ENCODE measurements around the gene MXRA8.
A peak's percentile ranks its signal among the peaks of the same experiment; 100 is the strongest.
"Not testable (repeated sequence)": the region's sequence is repeated elsewhere in the genome, so short reads cannot be mapped to it uniquely, and the experiment has no call there.

The MXRA8 gene

GRCh38 chr1:1393014-1393413 lies 34.7 kb upstream of the MXRA8 start:
- no peak for DNase-seq (ENCODE audit: low read depth in 2 of 2)

DNA sequence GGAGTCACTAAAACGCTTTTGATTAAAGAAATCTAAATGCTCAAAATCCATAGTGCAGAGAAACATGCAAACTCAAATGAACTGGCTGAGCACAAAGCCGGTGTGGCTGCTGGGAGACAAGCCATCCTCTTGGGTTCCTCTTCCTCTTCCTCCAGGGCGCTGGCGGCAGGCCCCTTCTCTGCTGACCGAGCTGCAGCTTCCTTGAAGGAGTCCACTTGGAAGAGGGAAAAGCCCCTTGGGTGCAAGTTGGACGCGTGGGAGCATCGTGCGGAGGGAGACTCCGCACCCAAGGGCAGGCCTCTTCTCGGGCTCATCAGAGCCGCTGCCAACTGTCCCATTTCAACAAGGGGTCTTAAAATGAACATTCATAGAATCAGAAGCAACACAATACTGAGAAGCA lies 32.9 kb upstream of the MXRA8 start:
- DNase-seq (ENCODE audit: low read depth in 2 of 2), result no peak

- DNase-seq (ENCODE audit: low read depth in 2 of 2), result no peak
These were observed 32.3 kb upstream of the MXRA8 start for GRCh38 chr1:1390675-1391074.

GRCh38 chr1:1388078-1388472 lies 29.7 kb upstream of the MXRA8 start:
- no peak for DNase-seq (ENCODE audit: low read depth in 2 of 2)

GRCh38 chr1:1387098-1388077 lies 29.0 kb upstream of the MXRA8 start:
- no peak for DNase-seq (ENCODE audit: low read depth in 2 of 2)

DNA sequence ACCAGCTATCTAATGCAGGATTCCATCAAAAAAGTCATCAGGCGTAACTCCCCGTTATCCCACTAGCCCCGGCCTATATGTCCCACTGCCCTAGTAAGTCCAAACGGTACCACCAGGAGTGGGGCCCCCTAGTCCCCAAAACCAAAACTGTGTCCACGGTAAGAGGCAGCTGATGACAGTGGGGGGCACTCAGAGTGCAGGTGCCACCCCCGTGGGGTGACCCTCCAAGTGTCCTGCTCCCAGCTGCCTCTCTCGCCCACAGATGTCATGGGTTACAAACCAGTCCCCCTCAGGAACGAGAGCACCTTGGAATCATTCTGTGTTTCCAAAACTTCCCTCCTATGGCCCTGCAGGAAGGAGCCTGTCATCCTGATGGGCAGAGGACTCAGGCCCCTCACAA lies 27.6 kb upstream of the MXRA8 start:
- DNase-seq (ENCODE audit: low read depth in 2 of 2), result no peak

DNA sequence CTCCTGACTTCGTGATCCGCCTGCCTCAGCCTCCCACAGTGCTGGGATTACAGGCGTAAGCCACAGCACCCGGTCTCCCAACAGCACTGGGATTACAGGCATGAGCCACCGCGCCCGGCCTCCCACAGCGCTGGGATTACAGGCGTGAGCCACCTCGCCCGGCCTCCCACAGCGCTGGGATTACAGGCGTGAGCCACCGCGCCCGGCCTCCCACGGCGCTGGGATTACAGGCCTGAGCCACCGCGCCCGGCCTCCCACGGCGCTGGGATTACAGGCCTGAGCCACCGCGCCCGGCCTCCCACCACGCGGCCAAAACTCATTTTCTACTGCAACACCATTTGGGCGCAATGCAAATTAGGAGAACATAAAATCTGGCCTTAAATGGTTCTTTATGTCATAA lies 27.0 kb upstream of the MXRA8 start:
- not testable (repeated sequence) for DNase-seq (ENCODE audit: low read depth in 2 of 2)

- DNase-seq (ENCODE audit: low read depth in 2 of 2), result no peak
These were observed 22.9 kb upstream of the MXRA8 start for GRCh38 chr1:1381294-1381693.

- DNase-seq (ENCODE audit: low read depth in 2 of 2), result no peak
These were observed 22.5 kb upstream of the MXRA8 start for GRCh38 chr1:1380860-1381259.

- DNase-seq (ENCODE audit: low read depth in 2 of 2), result no peak
These were observed 19.3 kb upstream of the MXRA8 start for GRCh38 chr1:1377540-1378205.

DNA sequence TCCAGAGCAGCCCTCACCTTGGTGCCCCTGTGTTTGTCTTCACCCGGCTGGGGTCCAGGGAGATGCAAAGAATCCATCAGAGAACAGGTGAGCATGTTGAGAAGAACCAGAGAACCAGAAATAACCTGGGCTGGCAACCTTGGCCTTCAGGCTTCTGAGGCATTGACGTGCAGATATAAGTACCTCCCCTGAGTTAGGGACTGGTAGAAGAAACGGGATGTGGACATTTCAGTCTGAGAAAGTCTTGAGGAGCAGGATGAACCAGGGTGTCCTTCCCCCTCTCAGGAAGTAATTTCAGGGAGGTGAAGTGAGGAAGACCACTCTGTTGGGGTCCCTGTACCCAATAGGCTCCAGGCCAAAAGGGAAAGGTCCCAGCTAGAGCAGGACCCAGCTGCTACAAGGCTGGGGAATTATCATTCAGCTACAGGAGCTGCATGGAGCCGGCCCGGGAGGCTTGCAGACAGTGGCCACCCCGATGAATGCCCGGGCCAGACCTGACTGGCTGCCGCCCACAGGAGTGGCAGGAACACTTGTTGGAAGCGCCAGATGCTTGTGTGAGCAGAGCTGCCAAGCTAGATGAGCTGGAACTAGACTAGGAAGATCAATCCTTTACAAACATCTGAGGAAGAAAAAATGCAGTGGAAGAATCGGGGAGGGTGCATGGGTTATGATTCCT lies 18.3 kb upstream of the MXRA8 start:
- DNase-seq (ENCODE audit: low read depth in 2 of 2), result no peak

GRCh38 chr1:1374929-1375662 lies 16.7 kb upstream of the MXRA8 start, which contains the start of gene AURKAIP1:
Gene AURKAIP1 (minus strand): TSS chr1:1375207. CDS start chr1:1374756, 451 bp downstream.
- peak; percentile 86 to 97 for DNase-seq (ENCODE audit: low read depth in 2 of 2)

DNA sequence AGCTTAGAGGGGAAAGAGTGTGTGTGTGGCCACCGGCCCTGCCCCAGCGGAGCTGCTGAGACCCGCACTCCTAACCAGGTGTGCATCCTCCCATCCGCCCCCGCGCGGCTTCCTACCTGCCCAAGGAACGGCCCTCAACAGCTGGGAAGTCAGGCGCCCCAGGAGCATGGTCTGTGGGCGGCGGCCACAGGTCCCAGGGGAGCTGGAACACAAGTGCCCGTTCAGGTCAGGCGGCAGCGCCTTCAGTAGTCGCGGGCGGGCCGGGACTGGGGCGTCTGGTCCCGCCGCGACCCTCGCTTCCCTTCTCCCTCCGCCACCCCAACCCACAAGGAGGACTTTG lies 16.2 kb upstream of the MXRA8 start:
- DNase-seq (ENCODE audit: low read depth in 2 of 2), result no peak

DNA sequence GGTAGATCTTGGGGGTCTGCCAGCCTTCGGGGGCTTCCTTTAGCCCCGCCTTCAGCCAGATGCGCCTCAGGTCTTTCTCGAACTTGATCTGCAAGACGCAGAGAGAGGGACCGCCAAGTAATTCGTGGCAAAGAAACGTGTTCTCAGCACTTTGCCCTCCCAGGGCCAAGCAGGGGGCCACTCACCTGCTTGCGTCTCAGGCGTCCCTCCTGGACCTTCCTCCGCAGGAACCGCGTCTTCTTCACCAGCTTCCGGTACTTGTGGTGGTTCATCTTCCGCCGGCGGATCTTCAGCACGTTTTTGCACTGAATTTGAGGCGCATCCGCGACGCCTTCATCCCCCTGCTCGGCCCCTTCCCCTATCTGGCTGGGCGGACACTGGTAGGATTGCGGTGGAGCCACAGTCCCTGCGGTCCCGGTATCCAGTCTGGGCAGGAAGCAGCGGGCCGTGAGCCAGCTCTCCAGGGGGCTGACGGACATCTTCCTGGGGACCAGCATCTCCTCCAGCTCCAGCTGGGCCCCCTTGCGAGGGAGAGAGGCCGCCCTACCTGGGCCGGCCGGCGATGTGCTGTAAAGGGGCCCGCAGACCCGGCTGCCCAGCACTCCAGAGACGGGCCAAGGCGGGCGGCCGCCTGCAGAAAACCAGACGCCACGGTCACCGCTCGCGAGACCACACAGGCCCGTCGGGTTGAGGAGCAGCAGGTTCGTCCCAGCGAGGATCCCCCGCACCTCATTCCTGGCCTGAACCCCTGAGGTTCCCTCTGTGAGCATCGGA lies 15.6 kb upstream of the MXRA8 start:
- no peak for DNase-seq (ENCODE audit: low read depth in 2 of 2)

GRCh38 chr1:1373051-1373814 lies 14.9 kb upstream of the MXRA8 start:
- DNase-seq (ENCODE audit: low read depth in 2 of 2), result no peak

- peak; percentile 71 to 85 for DNase-seq (ENCODE audit: low read depth in 2 of 2)
These were observed 13.7 kb upstream of the MXRA8 start for GRCh38 chr1:1371746-1372711.

DNA sequence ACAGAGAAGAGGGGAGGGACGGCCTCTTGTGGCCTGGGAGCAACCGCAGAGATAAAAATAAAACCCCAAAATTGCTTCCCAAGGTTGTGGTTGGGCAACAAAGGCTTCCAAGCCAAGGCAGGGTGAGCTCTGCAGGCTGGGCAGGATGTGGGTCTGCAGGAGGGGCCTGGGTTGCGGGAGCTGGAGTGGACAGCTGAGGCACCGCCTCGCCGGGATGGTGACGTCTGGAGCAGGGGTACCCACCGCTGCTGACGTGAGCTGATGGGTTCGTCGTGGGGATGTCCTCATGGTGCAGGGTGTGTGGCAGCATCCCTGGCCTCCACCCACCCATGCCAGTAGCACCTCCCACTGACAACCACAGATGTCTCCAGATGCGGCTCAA lies 13.0 kb upstream of the MXRA8 start:
- DNase-seq (ENCODE audit: low read depth in 2 of 2), result no peak

DNA sequence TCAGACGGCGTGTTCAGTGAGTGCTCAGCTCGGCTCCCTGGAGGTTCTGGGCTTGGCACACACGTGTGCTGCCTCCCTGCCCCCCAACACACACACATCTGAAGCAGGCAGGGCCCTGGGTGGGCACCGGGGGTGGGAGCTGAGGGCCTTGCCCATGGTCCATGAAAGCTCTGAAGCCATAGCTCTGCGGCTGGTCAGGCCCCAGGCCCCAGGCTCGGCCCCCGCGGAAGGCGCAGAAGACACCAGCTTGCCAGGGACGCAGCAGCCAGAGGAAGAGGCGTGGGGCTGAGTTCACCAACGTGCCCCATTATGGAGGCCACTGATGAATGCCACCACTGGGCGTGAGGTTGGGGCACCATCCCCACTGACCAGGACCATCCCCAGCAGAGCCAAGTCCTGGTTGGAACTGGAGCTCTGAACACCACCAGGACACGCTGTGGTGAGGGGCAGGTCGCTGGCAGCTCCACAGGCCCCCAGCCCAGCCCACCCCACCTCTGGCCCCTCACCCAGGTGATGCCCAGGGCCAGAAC lies 12.5 kb upstream of the MXRA8 start:
- DNase-seq (ENCODE audit: low read depth in 2 of 2), result no peak

GRCh38 chr1:1370094-1370493 lies 11.7 kb upstream of the MXRA8 start:
- not testable (repeated sequence) for DNase-seq (ENCODE audit: low read depth in 2 of 2)
